B cell (primary cell): ENCODE results near the gene OTUB2. TPM values are rescaled to one million over a fixed set of nuclear protein-coding genes. Genes with fewer than 3 reads are reported as not detected.

Source experiments
- ATAC-seq: fragments of 200-7000 bp; cut with Tn5 transposase; one replicate; pipeline ENCODE4 v1.10.0; 2021; ENCODE audit warnings: low read depth, mild to moderate bottlenecking, moderate number of reproducible peaks, moderate library complexity
- CTCF ChIA-PET: fragments of 350-600 bp; sonication (Branson Sonifier 250); formaldehyde crosslinking; loops from one replicate; lab custom pipeline; 2021; ENCODE audit warnings: antibody characterized with exemption, inconsistent platforms; lab: Charles Lee
- POLR2A ChIA-PET: fragments of 350-600 bp; sonication (Branson Sonifier 250); formaldehyde crosslinking; loops from one replicate; lab custom pipeline; 2021; ENCODE audit warnings: antibody characterized with exemption; lab: Charles Lee
- DNase-seq: peaks from one replicate; pipeline ENCODE4 v3.0.0; 2013
- H2AFZ ChIP-seq: 2 replicates; pipeline ENCODE4 v1.6.1; 2012; ENCODE audit warnings: mild to moderate bottlenecking, low read depth, low read length; ENCODE audit not compliant: insufficient read depth, poor library complexity, severe bottlenecking
- H3K27ac ChIP-seq, 2 donors: 1 replicate in 1 of 2; 2 replicates in 1 of 2; pipeline ENCODE4 v1.5.1; 2012 to 2013; ENCODE audit warnings: low read length in 2 of 2, mild to moderate bottlenecking in 2 of 2, moderate library complexity in 1 of 2
- H3K27me3 ChIP-seq, 4 experiments: fragments of 200-600 bp in 1 of 4; sonication (generic) in 1 of 4; replicated peaks in 1 of 4; 1 replicate in 2 of 4; 2 replicates in 2 of 4; pipeline versions ENCODE4 v1.6.1 to v1.7.0; 2013 to 2016; ENCODE audit warnings: low read length in 3 of 4, mild to moderate bottlenecking in 2 of 4, mixed read lengths in 1 of 4, moderate library complexity in 1 of 4; ENCODE audit not compliant: insufficient read depth in 4 of 4, control insufficient read depth in 3 of 4; ENCODE audit errors: control extremely low read depth in 1 of 4
- H3K36me3 ChIP-seq, 2 experiments: replicated peaks in 1 of 2; 1 replicate in 1 of 2; 2 replicates in 1 of 2; pipeline versions ENCODE4 v1.6.1 to v1.7.1; 2013; ENCODE audit warnings: low read length in 1 of 2; ENCODE audit not compliant: insufficient read depth in 2 of 2, control insufficient read depth in 1 of 2; ENCODE audit errors: control extremely low read depth in 1 of 2, extremely low read depth in 1 of 2
- H3K4me1 ChIP-seq, 2 donors: fragments of 200-600 bp in 1 of 2; sonication (generic) in 1 of 2; 1 replicate in 1 of 2; 2 replicates in 1 of 2; pipeline versions ENCODE4 v1.5.1 to v1.6.1; 2013 to 2017; ENCODE audit warnings: low read length in 2 of 2; ENCODE audit not compliant: control insufficient read depth in 2 of 2, insufficient read depth in 2 of 2
- H3K4me2 ChIP-seq: replicated peaks from 2 replicates; pipeline ENCODE3; 2012; ENCODE audit warnings: mild to moderate bottlenecking, low read depth, low read length; ENCODE audit not compliant: poor library complexity, severe bottlenecking
- H3K4me3 ChIP-seq, 5 experiments: fragments of 200-600 bp in 1 of 5; sonication (generic) in 1 of 5; 1 replicate in 3 of 5; 2 replicates in 2 of 5; pipeline versions ENCODE4 v1.5.1 to v1.7.0; 2011 to 2016; ENCODE audit warnings: low read length in 4 of 5, mild to moderate bottlenecking in 4 of 5, low read depth in 2 of 5, control low read depth in 1 of 5, moderate library complexity in 1 of 5; ENCODE audit not compliant: insufficient read depth in 1 of 5; ENCODE audit errors: control extremely low read depth in 1 of 5, extremely low read depth in 1 of 5
- H3K79me2 ChIP-seq: fragments of 200-600 bp; sonication (generic); one replicate; pipeline ENCODE4 v1.6.0; 2016; ENCODE audit warnings: low read length; ENCODE audit not compliant: control insufficient read depth, insufficient read depth
- H3K9ac ChIP-seq: fragments of 200-600 bp; sonication (generic); 2 replicates; pipeline ENCODE4 v1.6.1; 2017; ENCODE audit warnings: mild to moderate bottlenecking, low read length, moderate library complexity
- H3K9me3 ChIP-seq, 3 donors: one replicate each; pipeline versions ENCODE4 v1.6.1 to v1.7.1; 2013; ENCODE audit warnings: low read length in 2 of 3; ENCODE audit not compliant: control insufficient read depth in 2 of 3, insufficient read depth in 1 of 3; ENCODE audit errors: control extremely low read depth in 1 of 3
- H4K20me1 ChIP-seq: 2 replicates; pipeline ENCODE4 v1.6.0; 2012; ENCODE audit warnings: mild to moderate bottlenecking, low read length; ENCODE audit not compliant: insufficient read depth, control insufficient read depth, poor library complexity, severe bottlenecking
- H3K27ac Mint-ChIP-seq: one replicate; pipeline ENCODE4 v1.8.0; 2021; ENCODE audit warnings: mixed read lengths
- H3K27me3 Mint-ChIP-seq: one replicate; pipeline ENCODE4 v1.8.0; 2021; ENCODE audit warnings: mixed read lengths
- H3K4me1 Mint-ChIP-seq: one replicate; pipeline ENCODE4 v1.8.0; 2021; ENCODE audit warnings: mixed read lengths
- H3K4me3 Mint-ChIP-seq: one replicate; pipeline ENCODE4 v1.8.0; 2021; ENCODE audit warnings: mixed read lengths
- H3K9me3 Mint-ChIP-seq: one replicate; pipeline ENCODE4 v1.8.0; 2022; ENCODE audit warnings: mixed read lengths; ENCODE audit not compliant: insufficient read depth
- EZH2 ChIP-seq: IDR thresholded peaks from 2 replicates; pipeline ENCODE4 v1.6.1; 2012; ENCODE audit warnings: borderline replicate concordance, low read depth, mild to moderate bottlenecking, moderate library complexity, low read length; ENCODE audit not compliant: insufficient read depth, poor library complexity, severe bottlenecking
- WGBS: methylation state at CpG from one replicate; pipeline ENCODE4 v1.1.5; 2013; ENCODE audit warnings: missing lambda C conversion rate; ENCODE audit not compliant: insufficient coverage; 5-methylcytosine and 5-hydroxymethylcytosine counted together
- intact Hi-C: fragments of 100-400 bp; cut with micrococcal nuclease; formaldehyde crosslinking; loops from one replicate; pipeline ENCODE4 v1.10.0; 2022
- polyA plus RNA-seq: library from polyadenylated mRNA; depleted of rRNA; stranded (reverse); fragments of >200 nt; gene quantifications from 2 replicates; pipeline ENCODE4 v1.2.3, GENCODE V29; 2012
- total RNA-seq, 2 donors: library from RNA; stranded (reverse); fragments of 120-200 nt in 1 of 2; gene quantifications; 1 replicate in 1 of 2; 2 replicates in 1 of 2; pipeline versions ENCODE4 v1.2.3 to v1.2.4, GENCODE V29; 2013 to 2022
- TF ChIP-seq, protein P1 (sequence below): fragments of 200-600 bp; IDR thresholded peaks from one replicate; pipeline ENCODE4 v1.8.0; 2022; ENCODE audit warnings: antibody characterized with exemption, mild to moderate bottlenecking

Gene OTUB2
- total and polyA plus RNA-seq, 2 donors (not counting 1 experiment from before 2014, with no cell fraction given): 0.04 to 0.17 TPM

DNA sequence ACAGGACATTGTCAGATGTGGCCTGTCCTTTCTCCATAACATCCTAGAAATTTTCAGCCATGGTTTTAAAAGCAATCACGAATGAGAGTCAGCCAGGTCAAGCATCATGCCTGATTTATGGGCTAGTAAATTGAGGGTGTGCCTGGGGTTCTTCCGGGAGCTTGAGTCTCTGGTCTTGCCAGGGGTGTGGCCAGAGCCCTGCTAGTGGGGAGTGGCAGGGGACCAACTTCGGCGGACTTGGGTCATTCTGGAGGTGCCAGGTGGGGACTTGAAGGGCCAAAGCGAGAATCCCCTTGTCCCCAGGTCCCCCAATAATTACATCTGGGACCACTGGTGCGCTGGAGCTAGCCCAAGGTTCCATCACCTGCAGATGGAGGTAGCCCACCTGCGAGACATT is 5.7 kb downstream of the OTUB2 start:
- H3K9me3 Mint-ChIP-seq: no peaks in the 10 kb centered on the region
- ATAC-seq: no peak
- Histone ChIP-seq H3K27ac (no peak overlapping the region), H3K27me3 (peaks cover 0 to 4% (median 2%) of the 10 kb centered on the region in 4 experiments), H3K9ac (no peak overlapping the region), H3K9me3 (no peaks in the 10 kb centered on the region), H2AFZ (no peak overlapping the region), H3K4me2 (no peak overlapping the region), H3K79me2 (no peaks in the 10 kb centered on the region), H4K20me1 (no peaks in the 10 kb centered on the region), H3K36me3 (no peaks in the 10 kb centered on the region), H3K4me1 (peaks cover 1 to 2% of the 10 kb centered on the region in 2 donors), H3K4me3 (no peak overlapping the region)
- intact Hi-C loops: no loop called here
- TF ChIP-seq EZH2: no peak
- TF ChIP-seq, protein P1, sequence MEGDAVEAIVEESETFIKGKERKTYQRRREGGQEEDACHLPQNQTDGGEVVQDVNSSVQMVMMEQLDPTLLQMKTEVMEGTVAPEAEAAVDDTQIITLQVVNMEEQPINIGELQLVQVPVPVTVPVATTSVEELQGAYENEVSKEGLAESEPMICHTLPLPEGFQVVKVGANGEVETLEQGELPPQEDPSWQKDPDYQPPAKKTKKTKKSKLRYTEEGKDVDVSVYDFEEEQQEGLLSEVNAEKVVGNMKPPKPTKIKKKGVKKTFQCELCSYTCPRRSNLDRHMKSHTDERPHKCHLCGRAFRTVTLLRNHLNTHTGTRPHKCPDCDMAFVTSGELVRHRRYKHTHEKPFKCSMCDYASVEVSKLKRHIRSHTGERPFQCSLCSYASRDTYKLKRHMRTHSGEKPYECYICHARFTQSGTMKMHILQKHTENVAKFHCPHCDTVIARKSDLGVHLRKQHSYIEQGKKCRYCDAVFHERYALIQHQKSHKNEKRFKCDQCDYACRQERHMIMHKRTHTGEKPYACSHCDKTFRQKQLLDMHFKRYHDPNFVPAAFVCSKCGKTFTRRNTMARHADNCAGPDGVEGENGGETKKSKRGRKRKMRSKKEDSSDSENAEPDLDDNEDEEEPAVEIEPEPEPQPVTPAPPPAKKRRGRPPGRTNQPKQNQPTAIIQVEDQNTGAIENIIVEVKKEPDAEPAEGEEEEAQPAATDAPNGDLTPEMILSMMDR: no peak
- H3K27me3 Mint-ChIP-seq: no peaks in the 10 kb centered on the region
- peaks cover 2% of the 10 kb centered on the region for H3K4me1 Mint-ChIP-seq
- ChIA-PET CTCF (interaction anchor here (1.0 to 9.5 kb wide), 2 partner anchors 107 to 148 kb away, joined by 3 to 195 read pairs; no protein-coding TSS in a partner anchor), POLR2A (no interaction called here)
- 71% methylated on average over 3 of the region's 7 CpGs for WGBS
- no peak for DNase-seq
- no peak overlapping the region for H3K4me3 Mint-ChIP-seq
- no peak overlapping the region for H3K27ac Mint-ChIP-seq

DNA sequence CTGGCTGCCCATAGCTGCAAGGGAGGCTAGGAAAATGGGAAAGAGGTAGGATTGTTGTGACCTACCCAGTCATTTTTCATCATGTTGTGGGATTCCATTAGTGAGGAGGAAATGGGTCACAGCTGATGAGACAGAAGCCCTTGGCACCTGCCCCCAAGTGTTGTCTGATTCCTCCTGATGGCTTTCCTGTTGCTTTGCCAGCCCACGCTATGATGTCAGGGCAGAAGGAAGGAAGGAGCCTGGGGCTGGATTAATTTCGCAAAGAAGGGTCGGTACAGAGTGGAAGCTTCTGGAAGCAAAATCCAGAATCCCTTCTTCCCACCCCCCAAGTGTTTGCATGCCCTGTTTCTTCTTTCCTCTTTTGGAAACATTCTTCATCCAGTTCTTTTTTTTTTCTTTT is 8.7 kb downstream of the OTUB2 start:
- no peak overlapping the region for H3K27ac Mint-ChIP-seq
- ChIA-PET CTCF (interaction anchor here (0.9 to 9.5 kb wide), 11 partner anchors 9 to 146 kb away, joined by 4 to 195 read pairs (median 19); partner anchors contain the start of genes IFI27L2, OTUB2 and PPP4R4), POLR2A (no interaction called here)
- H3K27me3 ChIP-seq: no peaks in the 10 kb centered on the region
- no CpG with 5 or more reads among the region's 3 CpGs for WGBS
- no peaks in the 10 kb centered on the region for H3K4me1 ChIP-seq
- no peaks in the 10 kb centered on the region for H3K79me2 ChIP-seq
- peaks cover 2% of the 10 kb centered on the region for H3K4me1 Mint-ChIP-seq
- no peak overlapping the region for H3K9ac ChIP-seq
- no peak overlapping the region for H3K4me2 ChIP-seq
- H3K27ac ChIP-seq: no peak overlapping the region
- intact Hi-C loops: no loop called here
- no peak overlapping the region for H3K4me3 Mint-ChIP-seq
- no peaks in the 10 kb centered on the region for H3K9me3 ChIP-seq
- H3K4me3 ChIP-seq: no peak overlapping the region
- no peaks in the 10 kb centered on the region for H3K9me3 Mint-ChIP-seq
- no peaks in the 10 kb centered on the region for H4K20me1 ChIP-seq
- H3K27me3 Mint-ChIP-seq: no peaks in the 10 kb centered on the region
- no peak for ATAC-seq
- TF ChIP-seq, protein P1: no peak
- TF ChIP-seq EZH2: no peak
- DNase-seq: no peak
- no peaks in the 10 kb centered on the region for H3K36me3 ChIP-seq
- H2AFZ ChIP-seq: no peak overlapping the region
